ENCODE data around the gene GANAB. TPM values are rescaled to one million over a fixed set of nuclear protein-coding genes. Genes with fewer than 3 reads are reported as not detected.

GANAB gene
- total and polyA plus RNA-seq, 2 of the 13 experiments (the other 11 are each of a cell fraction or from before 2014, with no cell fraction given), result 99.5 to 234 TPM

GRCh38 chr11:62665075-62665598 lies 18.7 kb upstream of the GANAB start, which contains the start of the genes C11orf98 and CSKMT (continued):
- TF ChIP-seq HMGXB4 (CRISPR knock-in tag; IDR thresholded peaks at IDR 0.05; ENCODE audit: borderline replicate concordance in 1 of 2, low read depth in 1 of 2), result peak; percentile 51 to 85; a peak in 3 of 4 replicates
- TF ChIP-seq MZF1 (CRISPR knock-in tag; IDR thresholded peaks at IDR 0.05; ENCODE audit: borderline replicate concordance), result no peak
- TF ChIP-seq FOXO4 (CRISPR knock-in tag; conservative IDR thresholded peaks at IDR 0.05), result no peak
- TF ChIP-seq ZNF549 (CRISPR knock-in tag; IDR thresholded peaks at IDR 0.05), result 0 out of 2 replicates have a peak, but pooled peaks have one; percentile 9
- no peak for TF ChIP-seq ZKSCAN5 (CRISPR knock-in tag; IDR thresholded peaks at IDR 0.05)
- TF ChIP-seq CSRNP1 (CRISPR knock-in tag; IDR thresholded peaks at IDR 0.05), result no peak
- peak; percentile 81 for TF ChIP-seq ZNF639 (CRISPR knock-in tag; conservative IDR thresholded peaks at IDR 0.05)
- no peak; the same call in 1 of the 2 replicates for TF ChIP-seq ISX (CRISPR knock-in tag; conservative IDR thresholded peaks at IDR 0.05)
- TF ChIP-seq ZNF101 (CRISPR knock-in tag; IDR thresholded peaks at IDR 0.05; ENCODE audit: borderline replicate concordance, low read depth), result no peak
- no peak for TF ChIP-seq E2F5 (CRISPR knock-in tag; conservative IDR thresholded peaks at IDR 0.05)
- no peak for TF ChIP-seq NFE2 (CRISPR knock-in tag; IDR thresholded peaks at IDR 0.05)
- TF ChIP-seq ZFP82 (CRISPR knock-in tag; IDR thresholded peaks at IDR 0.05; ENCODE audit: borderline replicate concordance), result peak; percentile 17; the same call in 1 of the 2 replicates
- TF ChIP-seq STAT5B (CRISPR knock-in tag; IDR thresholded peaks at IDR 0.05), result no peak
- TF ChIP-seq ZNF24 (IDR thresholded peaks at IDR 0.05), result no peak
- peak; percentile 18; the same call in 1 of the 2 replicates for TF ChIP-seq HES4 (CRISPR knock-in tag; IDR thresholded peaks at IDR 0.05; ENCODE audit: borderline replicate concordance)
- TF ChIP-seq ZNF629 (CRISPR knock-in tag; conservative IDR thresholded peaks at IDR 0.05), result no peak
- no peak; the same call in 1 of the 2 replicates for TF ChIP-seq FOXP4 (CRISPR knock-in tag; IDR thresholded peaks at IDR 0.05)
- no peak for TF ChIP-seq ZNF879 (CRISPR knock-in tag; IDR thresholded peaks at IDR 0.05)
- TF ChIP-seq ZNF3 (CRISPR knock-in tag; IDR thresholded peaks at IDR 0.05), result no peak
- TF ChIP-seq RORA (CRISPR knock-in tag; IDR thresholded peaks at IDR 0.05), result no peak
- TF ChIP-seq SPEN (CRISPR knock-in tag; IDR thresholded peaks at IDR 0.05; ENCODE audit: low read depth), result peak; percentile 84
